OCI-LY7 (cell line): ENCODE measurements around the gene ARAP3. TPM values are rescaled to one million over a fixed set of nuclear protein-coding genes. Genes with fewer than 3 reads are reported as not detected.
"Not testable (repeated sequence)": the region's sequence is repeated elsewhere in the genome, so short reads cannot be mapped to it uniquely, and the experiment has no call there.

Source experiments
- BruUV-seq: library from RNA; stranded (reverse); fragments of 400-500 nt; replicated peaks from 2 replicates; lab custom pipeline; 2021; lab: Mats Ljungman, UMichigan
- CTCF ChIA-PET: fragments of 300-600 bp; sonication (Branson Sonifier 250); formaldehyde crosslinking; loops from one replicate; lab custom pipeline; 2022; ENCODE audit warnings: antibody characterized with exemption; ENCODE audit not compliant: unreplicated experiment; lab: Charles Lee
- POLR2A ChIA-PET: fragments of 300-600 bp; sonication (Branson Sonifier 250); formaldehyde crosslinking; loops from one replicate; lab custom pipeline; 2022; ENCODE audit warnings: antibody characterized with exemption; lab: Charles Lee
- DNase-seq: peaks from one replicate; pipeline ENCODE4 v3.0.0-alpha.2; 2015; ENCODE audit warnings: low spot score
- H2AFZ ChIP-seq: fragments of 200-600 bp; sonication (generic), shearing (Covaris generic); 2 replicates; pipeline ENCODE4 v1.6.1; 2014; ENCODE audit warnings: mild to moderate bottlenecking, antibody characterized with exemption, low read length, moderate library complexity
- H3K27ac ChIP-seq: fragments of 200-600 bp; sonication (generic); 2 replicates; pipeline ENCODE4 v1.5.1; 2014; ENCODE audit warnings: mixed run types, low read depth, mild to moderate bottlenecking, moderate library complexity, low read length, inconsistent platforms; ENCODE audit not compliant: poor library complexity, severe bottlenecking
- H3K36me3 ChIP-seq: fragments of 200-600 bp; sonication (generic); 2 replicates; pipeline ENCODE4 v1.6.1; 2014; ENCODE audit warnings: mild to moderate bottlenecking, antibody characterized with exemption, low read length, moderate library complexity, mixed read lengths; ENCODE audit not compliant: insufficient read depth
- H3K4me1 ChIP-seq: fragments of 200-600 bp; sonication (generic); 2 replicates; pipeline ENCODE4 v1.5.1; 2014; ENCODE audit warnings: mild to moderate bottlenecking, low read length; ENCODE audit not compliant: insufficient read depth, poor library complexity, severe bottlenecking
- H3K4me2 ChIP-seq: fragments of 200-600 bp; sonication (generic); 2 replicates; pipeline ENCODE4 v1.6.1; 2014; ENCODE audit warnings: mild to moderate bottlenecking, low read length
- H3K4me3 ChIP-seq: fragments of 200-600 bp; sonication (generic); 2 replicates; pipeline ENCODE4 v1.5.1; 2014; ENCODE audit warnings: mild to moderate bottlenecking, low read depth, low read length; ENCODE audit not compliant: poor library complexity, severe bottlenecking
- H3K79me2 ChIP-seq: fragments of 200-600 bp; sonication (generic); 2 replicates; pipeline ENCODE4 v1.6.1; 2016; ENCODE audit warnings: low read depth, mild to moderate bottlenecking, low read length, moderate library complexity, mixed read lengths; ENCODE audit not compliant: insufficient read depth
- H3K9me2 ChIP-seq: fragments of 200-600 bp; sonication (generic); 2 replicates; pipeline ENCODE4 v1.6.1; 2016; ENCODE audit warnings: mild to moderate bottlenecking, low read length, mixed read lengths; ENCODE audit not compliant: insufficient read depth
- H3K9me3 ChIP-seq: fragments of 200-600 bp; sonication (generic); 2 replicates; pipeline ENCODE4 v1.6.1; 2014; ENCODE audit warnings: mild to moderate bottlenecking, mixed run types, low read length, mixed read lengths
- H4K20me1 ChIP-seq: fragments of 200-600 bp; sonication (generic); 2 replicates; pipeline ENCODE4 v1.6.1; 2014; ENCODE audit warnings: mild to moderate bottlenecking, antibody characterized with exemption, low read length, moderate library complexity, mixed read lengths; ENCODE audit not compliant: insufficient read depth
- CTCF ChIP-seq: fragments of 200-600 bp; sonication (generic); conservative IDR thresholded peaks from 2 replicates; pipeline ENCODE4 v1.5.1; 2014; ENCODE audit warnings: mild to moderate bottlenecking, antibody characterized with exemption, low read length, moderate library complexity, mixed read lengths
- EZH2phosphoT487 ChIP-seq: fragments of 200-600 bp; sonication (generic); IDR thresholded peaks from 2 replicates; pipeline ENCODE4 v1.6.1; 2018; ENCODE audit warnings: low read depth, borderline replicate concordance, mild to moderate bottlenecking, mixed run types, antibody characterized with exemption, low read length, moderate library complexity, mixed read lengths
- intact Hi-C: fragments of 100-400 bp; cut with micrococcal nuclease; formaldehyde crosslinking; loops from one replicate; pipeline ENCODE4 v1.10.0; 2022; ENCODE audit not compliant: unreplicated experiment
- total RNA-seq, 2 experiments: library from RNA; depleted of rRNA in 1 of 2; stranded (reverse); fragments of >200 nt in 1 of 2; shearing (Covaris generic) in 1 of 2; gene quantifications; 2 replicates each; pipeline ENCODE4 v1.2.3, GENCODE V29; 2014 to 2022

ARAP3 gene
- total RNA-seq, 2 experiments from 2014 or later: not detected

GRCh38 chr5:141725891-141726290, 43.9 kb upstream of the ARAP3 start:
- Histone ChIP-seq H3K36me3 (no peaks in the 10 kb centered on the region), H3K4me1 (no peaks in the 10 kb centered on the region), H2AFZ (no peak overlapping the region), H3K79me2 (no peaks in the 10 kb centered on the region), H3K9me2 (no peaks in the 10 kb centered on the region), H3K9me3 (no peaks in the 10 kb centered on the region), H3K27ac (no peak overlapping the region), H3K4me3 (no peak overlapping the region), H3K4me2 (no peak overlapping the region), H4K20me1 (no peaks in the 10 kb centered on the region)
- ChIA-PET CTCF (no interaction called here), POLR2A (interaction anchor here (0.7 kb wide), 1 partner anchor 231 kb away, joined by 5 read pairs; no protein-coding TSS in a partner anchor)
- intact Hi-C loops: no loop called here
- BruUV-seq: no TSS peak
- TF ChIP-seq CTCF: no peak
- no peak for TF ChIP-seq EZH2phosphoT487
- no peak for DNase-seq

GRCh38 chr5:141725174-141725573, 43.1 kb upstream of the ARAP3 start:
- H3K27ac ChIP-seq, H2AFZ ChIP-seq, H3K9me2 ChIP-seq, H4K20me1 ChIP-seq, intact Hi-C loops, H3K4me2 ChIP-seq, H3K79me2 ChIP-seq, DNase-seq, BruUV-seq, CTCF ChIA-PET, H3K36me3 ChIP-seq, H3K4me3 ChIP-seq, H3K4me1 ChIP-seq, H3K9me3 ChIP-seq: not testable (repeated sequence)
- POLR2A ChIA-PET: interaction anchor here (0.7 kb wide), 1 partner anchor 232 kb away, joined by 5 read pairs; no protein-coding TSS in a partner anchor

GRCh38 chr5:141722266-141722665, 40.2 kb upstream of the ARAP3 start:
- Histone ChIP-seq H4K20me1 (no peaks in the 10 kb centered on the region), H3K9me3 (no peaks in the 10 kb centered on the region), H3K4me3 (no peak overlapping the region), H3K4me2 (no peak overlapping the region), H3K27ac (no peak overlapping the region), H3K79me2 (no peaks in the 10 kb centered on the region), H2AFZ (no peak overlapping the region), H3K9me2 (no peaks in the 10 kb centered on the region), H3K4me1 (no peaks in the 10 kb centered on the region), H3K36me3 (no peaks in the 10 kb centered on the region)
- CTCF ChIA-PET: no interaction called here
- DNase-seq: no peak
- POLR2A ChIA-PET: no interaction called here
- intact Hi-C loops: no loop called here
- BruUV-seq: no TSS peak
- TF ChIP-seq CTCF (no peak), EZH2phosphoT487 (no peak)
